GM18526 (cell line): ENCODE results near the gene RAB3C.

Experiments used
- POLR2A ChIP-seq: IDR thresholded peaks from 3 replicates; pipeline ENCODE4 v1.6.1; 2011; ENCODE audit not compliant: insufficient read length; ENCODE audit errors: extremely low read depth

The RAB3C gene

GRCh38 chr5:58620336-58620735 is 37.5 kb downstream of the RAB3C start:
- no peak for TF ChIP-seq POLR2A

DNA sequence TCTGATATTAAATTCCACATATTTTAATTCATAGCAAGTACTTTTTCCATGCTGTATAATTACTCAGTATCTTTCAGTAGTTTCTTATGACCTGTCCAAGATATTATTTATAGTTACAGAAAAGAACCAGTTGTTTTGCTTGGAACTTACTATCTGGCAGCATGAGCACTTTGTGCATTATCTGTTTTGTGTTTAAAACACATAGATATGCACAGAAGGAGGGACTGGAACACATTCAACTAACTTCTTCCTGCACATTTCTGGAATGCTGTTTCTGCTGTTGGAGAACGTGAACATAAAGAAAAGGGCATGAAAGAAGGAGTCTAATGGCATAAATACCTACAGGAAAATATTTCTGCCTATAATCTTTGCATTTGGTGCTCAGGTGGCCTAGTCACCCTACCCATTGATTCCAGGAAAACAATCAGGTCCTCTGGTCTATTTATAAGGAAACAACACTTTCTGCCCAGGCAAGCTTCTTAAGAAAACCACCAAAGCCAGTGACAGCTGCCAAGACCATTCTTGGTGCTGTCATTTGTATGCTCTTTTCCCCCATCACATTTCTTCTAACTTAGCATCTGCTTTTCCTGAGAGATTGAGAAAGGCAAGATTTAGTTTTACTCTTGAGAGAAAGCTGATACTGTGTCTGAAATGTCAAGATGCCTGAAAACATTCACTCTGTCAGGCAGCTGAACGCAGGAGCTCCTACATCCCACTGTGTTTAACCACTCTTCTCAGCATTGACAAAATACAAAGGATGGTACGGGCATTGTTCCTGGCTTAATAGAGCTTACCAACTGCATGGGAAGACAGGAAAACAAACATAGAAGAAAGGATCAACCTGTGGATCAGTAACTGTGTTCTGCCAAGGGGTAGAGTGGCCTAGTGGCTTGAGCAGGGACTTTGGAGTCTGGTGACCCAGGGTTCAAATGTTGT is 40.3 kb downstream of the RAB3C start:
- TF ChIP-seq POLR2A, result no peak

DNA sequence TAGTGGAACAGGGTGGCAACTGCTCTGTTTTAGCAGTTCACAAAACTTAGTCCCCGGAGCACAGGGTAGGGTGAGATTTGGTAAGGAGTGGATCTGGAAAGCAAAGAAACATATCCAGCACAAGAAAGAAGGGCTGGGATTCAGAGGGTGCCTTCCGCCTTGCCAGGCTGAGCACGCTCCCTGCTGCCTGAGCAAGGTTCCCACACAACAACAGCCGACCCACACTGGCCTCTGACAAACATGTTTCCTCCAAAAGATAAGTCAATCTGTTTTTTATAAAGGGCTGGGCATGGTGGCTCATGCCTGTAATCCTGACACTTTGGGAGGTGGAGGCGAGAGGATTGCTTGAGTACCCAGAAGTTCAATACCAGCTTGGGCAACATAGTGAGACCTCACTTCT is 45.8 kb downstream of the RAB3C start:
- TF ChIP-seq POLR2A, result no peak

GRCh38 chr5:58629271-58630159 is 46.6 kb downstream of the RAB3C start:
- no peak for TF ChIP-seq POLR2A

GRCh38 chr5:58631895-58632294 is 49.0 kb downstream of the RAB3C start:
- no peak for TF ChIP-seq POLR2A

DNA sequence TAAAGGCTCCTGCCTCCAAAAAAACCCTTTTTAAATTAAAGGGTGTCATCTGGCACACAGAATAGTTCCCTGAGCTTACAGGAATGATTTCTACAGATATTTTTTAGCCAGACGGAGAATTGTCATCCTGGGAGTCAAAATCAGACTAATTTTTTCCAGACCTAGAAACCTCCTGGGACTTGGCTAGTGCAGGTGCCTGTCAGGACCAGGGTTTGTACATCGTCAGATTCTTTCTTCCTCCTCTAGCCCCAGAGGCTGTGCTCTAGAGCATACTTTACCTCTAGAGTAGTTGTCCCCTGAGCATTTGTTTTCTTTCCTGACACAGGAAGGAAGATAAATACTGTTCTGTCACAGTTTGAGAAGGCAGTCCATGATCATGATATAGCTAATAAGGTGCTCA is 52.5 kb downstream of the RAB3C start:
- TF ChIP-seq POLR2A, result no peak

DNA sequence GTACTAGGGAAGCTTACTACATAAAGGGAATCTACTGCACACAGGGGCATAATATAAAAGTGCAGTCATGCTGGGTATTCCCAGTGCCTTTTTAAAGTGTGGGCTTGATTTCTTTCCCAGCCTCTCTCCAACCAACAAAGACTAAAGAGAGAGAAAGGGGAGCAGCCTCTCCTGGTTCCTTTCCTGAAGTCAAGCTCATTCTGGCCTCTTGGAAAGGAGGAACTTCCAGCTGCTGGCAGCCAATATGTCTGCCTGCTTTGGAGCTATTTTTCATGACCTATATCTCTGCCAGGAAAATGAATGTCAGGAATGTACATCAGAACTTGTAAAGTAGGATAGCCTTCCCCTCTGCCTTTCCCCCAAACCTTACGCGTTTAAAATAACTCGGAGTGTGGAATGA is 57.1 kb downstream of the RAB3C start:
- TF ChIP-seq POLR2A, result no peak

DNA sequence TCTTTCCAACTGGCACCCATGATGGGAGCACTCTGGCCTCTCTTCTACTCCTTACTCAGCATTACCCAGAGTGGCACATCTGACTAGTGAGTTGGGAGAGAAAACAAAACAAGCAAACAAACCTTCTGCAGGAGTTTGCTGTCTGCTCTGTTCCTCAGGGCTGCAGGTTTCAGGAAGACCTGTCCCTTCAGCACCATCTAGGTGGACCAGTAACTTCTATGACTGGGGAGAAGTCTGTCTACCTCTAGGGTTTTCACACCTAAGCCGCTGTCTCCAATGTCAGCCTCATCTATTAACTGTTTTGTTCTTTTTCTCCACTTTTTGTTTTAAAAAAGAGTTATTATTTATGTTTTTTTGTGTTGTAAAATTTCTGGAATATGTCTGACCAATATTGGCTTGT is 58.7 kb downstream of the RAB3C start:
- TF ChIP-seq POLR2A, result no peak

DNA sequence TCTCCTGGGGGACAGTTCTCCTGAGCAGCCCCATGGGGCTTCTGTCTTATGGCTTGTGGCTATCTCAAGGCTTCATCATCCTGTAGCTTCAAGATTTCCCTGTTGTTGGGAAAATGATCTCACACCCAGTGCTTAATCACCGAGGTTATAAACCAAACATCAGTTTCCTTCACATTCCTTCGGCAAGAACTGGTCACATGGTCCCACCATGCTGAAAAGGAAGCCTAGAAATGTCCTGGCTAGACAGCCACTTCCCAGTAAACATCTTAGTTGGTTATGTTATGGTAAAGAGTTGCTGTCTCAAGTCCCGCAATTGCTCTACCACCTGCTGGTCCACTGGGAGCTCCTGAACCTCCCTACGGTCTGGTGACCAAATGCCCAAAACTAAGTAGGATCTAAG is 66.0 kb downstream of the RAB3C start:
- TF ChIP-seq POLR2A, result no peak

DNA sequence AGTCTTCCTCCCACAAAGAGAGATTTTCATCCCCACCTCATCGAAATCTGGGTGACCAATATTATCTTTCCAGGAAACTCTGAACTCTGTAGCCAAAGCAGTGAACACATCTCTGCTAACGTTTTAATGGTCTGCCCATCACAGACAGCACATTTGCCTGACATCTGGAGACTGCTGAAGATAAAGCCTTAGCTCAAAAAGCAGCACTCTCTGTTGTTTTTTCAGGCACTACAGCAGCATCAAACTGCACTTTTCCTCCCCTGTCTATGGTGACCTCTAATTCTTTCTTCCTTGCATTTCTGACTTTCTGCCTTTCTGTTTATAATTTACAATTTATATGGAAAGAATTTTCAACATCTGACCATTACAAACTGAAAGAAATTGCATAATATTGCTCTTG is 66.8 kb downstream of the RAB3C start:
- TF ChIP-seq POLR2A, result no peak

DNA sequence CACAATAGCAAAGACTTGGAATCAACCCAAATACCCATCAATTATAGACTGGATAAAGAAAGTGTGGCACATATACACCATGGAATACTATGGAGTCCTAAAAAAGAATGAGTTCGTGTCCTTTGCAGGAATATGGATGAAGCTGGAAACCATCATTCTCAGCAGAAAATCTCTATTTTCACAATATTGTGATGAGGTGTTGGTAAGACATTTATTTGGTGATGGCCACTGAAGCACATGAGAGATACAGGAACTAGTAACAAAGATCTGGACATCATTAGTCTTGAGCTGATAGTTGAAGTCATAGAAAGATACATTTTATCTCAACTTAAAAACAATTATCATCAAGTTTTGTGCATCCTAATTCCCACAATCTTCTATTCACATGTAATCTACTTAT is 70.6 kb downstream of the RAB3C start:
- TF ChIP-seq POLR2A, result no peak

GRCh38 chr5:58666141-58666540 is 83.3 kb downstream of the RAB3C start:
- TF ChIP-seq POLR2A, result no peak

GRCh38 chr5:58666598-58667581 is 84.0 kb downstream of the RAB3C start:
- TF ChIP-seq POLR2A, result no peak

DNA sequence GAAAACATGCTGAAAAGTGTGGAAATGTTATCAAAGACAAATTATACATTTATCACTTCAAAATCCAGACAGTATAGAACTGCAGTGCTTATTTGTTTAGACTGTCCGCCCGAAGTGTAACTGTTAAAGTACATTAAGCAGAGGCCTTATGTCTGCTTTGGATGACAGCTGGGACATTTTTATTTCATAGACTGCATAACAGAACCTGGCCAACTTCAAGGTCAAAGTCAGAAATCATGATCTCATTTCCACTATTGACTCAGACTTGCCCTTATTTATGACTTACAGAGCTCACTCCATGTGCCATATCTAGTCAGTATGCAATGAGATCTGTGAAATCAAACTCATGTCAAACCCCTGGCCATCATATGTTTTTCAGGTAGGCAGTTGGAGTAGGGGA is 87.7 kb downstream of the RAB3C start:
- no peak for TF ChIP-seq POLR2A

GRCh38 chr5:58671155-58671554 is 88.3 kb downstream of the RAB3C start:
- TF ChIP-seq POLR2A, result no peak
